Measurements from ENCODE around the gene CSF3R.

The CSF3R gene

GRCh38 chr1:36463803-36464604, 18.7 kb downstream of the CSF3R start, which contains the start of gene MRPS15:
TSS of gene MRPS15 (minus strand) at chr1:36464384. CDS start at chr1:36464275, 109 bp downstream.
- in situ Hi-C loops (cut with HindIII; ENCODE audit: low sequenced_read_pairs) = no loop called here

GRCh38 chr1:36463463-36463802, 19.3 kb downstream of the CSF3R start:
- in situ Hi-C loops (cut with HindIII; ENCODE audit: low sequenced_read_pairs) = no loop called here

GRCh38 chr1:36458910-36459309, 23.8 kb downstream of the CSF3R start:
- in situ Hi-C loops (cut with HindIII; ENCODE audit: low sequenced_read_pairs) = no loop called here

- in situ Hi-C loops (cut with HindIII; ENCODE audit: low sequenced_read_pairs) = no loop called here
These were observed 25.0 kb downstream of the CSF3R start for GRCh38 chr1:36457691-36458090.

- in situ Hi-C loops (cut with HindIII; ENCODE audit: low sequenced_read_pairs) = no loop called here
These were observed 26.3 kb downstream of the CSF3R start for GRCh38 chr1:36456391-36456928.

- in situ Hi-C loops (cut with HindIII; ENCODE audit: low sequenced_read_pairs) = no loop called here
These were observed 27.3 kb downstream of the CSF3R start for GRCh38 chr1:36455386-36455785.

- in situ Hi-C loops (cut with HindIII; ENCODE audit: low sequenced_read_pairs) = no loop called here
These were observed 28.9 kb downstream of the CSF3R start for GRCh38 chr1:36453600-36454388.

- in situ Hi-C loops (cut with HindIII; ENCODE audit: low sequenced_read_pairs) = no loop called here
These were observed 29.7 kb downstream of the CSF3R start for GRCh38 chr1:36453051-36453450.

- in situ Hi-C loops (cut with HindIII; ENCODE audit: low sequenced_read_pairs) = no loop called here
These were observed 31.8 kb downstream of the CSF3R start for GRCh38 chr1:36450919-36451305.

GRCh38 chr1:36450270-36450918, 32.3 kb downstream of the CSF3R start, which contains the start of gene OSCP1:
TSS of gene OSCP1 (minus strand) at chr1:36450451. CDS start at chr1:36450369, 82 bp downstream.
- in situ Hi-C loops (cut with HindIII; ENCODE audit: low sequenced_read_pairs) = no loop called here

- in situ Hi-C loops (cut with HindIII; ENCODE audit: low sequenced_read_pairs) = no loop called here
These were observed 34.1 kb downstream of the CSF3R start for GRCh38 chr1:36448530-36449056.

- in situ Hi-C loops (cut with HindIII; ENCODE audit: low sequenced_read_pairs) = no loop called here
These were observed 35.3 kb downstream of the CSF3R start for GRCh38 chr1:36447450-36447849.

GRCh38 chr1:36446746-36447145, 36.0 kb downstream of the CSF3R start:
- in situ Hi-C loops (cut with HindIII; ENCODE audit: low sequenced_read_pairs) = no loop called here

- in situ Hi-C loops (cut with HindIII; ENCODE audit: low sequenced_read_pairs) = no loop called here
These were observed 36.4 kb downstream of the CSF3R start for GRCh38 chr1:36446271-36446670.

GRCh38 chr1:36443297-36443696, 39.4 kb downstream of the CSF3R start:
- in situ Hi-C loops (cut with HindIII; ENCODE audit: low sequenced_read_pairs) = loop anchor here (5.0 kb wide), 2 partner anchors 36 to 54 kb away; no protein-coding TSS in a partner anchor

- in situ Hi-C loops (cut with HindIII; ENCODE audit: low sequenced_read_pairs) = loop anchor here (5.0 kb wide), 2 partner anchors 35 to 55 kb away; no protein-coding TSS in a partner anchor
These were observed 40.4 kb downstream of the CSF3R start for GRCh38 chr1:36442337-36442736.

GRCh38 chr1:36440646-36441045, 42.1 kb downstream of the CSF3R start:
- in situ Hi-C loops (cut with HindIII; ENCODE audit: low sequenced_read_pairs) = loop anchor here (5.0 kb wide), 2 partner anchors 33 to 57 kb away; no protein-coding TSS in a partner anchor

- in situ Hi-C loops (cut with HindIII; ENCODE audit: low sequenced_read_pairs) = loop anchor here (5.0 kb wide), 2 partner anchors 33 to 57 kb away; no protein-coding TSS in a partner anchor
These were observed 42.7 kb downstream of the CSF3R start for GRCh38 chr1:36440044-36440443.

- in situ Hi-C loops (cut with HindIII; ENCODE audit: low sequenced_read_pairs) = no loop called here
These were observed 44.0 kb downstream of the CSF3R start for GRCh38 chr1:36438715-36439114.

GRCh38 chr1:36436821-36437220, 45.9 kb downstream of the CSF3R start:
- in situ Hi-C loops (cut with HindIII; ENCODE audit: low sequenced_read_pairs) = no loop called here

- in situ Hi-C loops (cut with HindIII; ENCODE audit: low sequenced_read_pairs) = no loop called here
These were observed 49.6 kb downstream of the CSF3R start for GRCh38 chr1:36433102-36433501.
